Stimulated activated CD8-positive, alpha-beta memory T cell treated with anti-CD3 and anti-CD28 coated beads, Interleukin-12 subunit alpha, Interleukin-12 subunit beta, amount 100 ng/mL, for 4 hours (primary cell): ENCODE results near the gene UPF3A.
"Not testable (repeated sequence)": the region's sequence is repeated elsewhere in the genome, so short reads cannot be mapped to it uniquely, and the experiment has no call there.

Experiments
- DNase-seq: peaks from one replicate; pipeline ENCODE4 v3.0.0-alpha.2; 2020; ENCODE audit warnings: low read depth

UPF3A gene

GRCh38 chr13:114309086-114309485, 27.7 kb downstream of the UPF3A start:
- DNase-seq = no peak

- DNase-seq = no peak
These were observed 28.5 kb downstream of the UPF3A start for GRCh38 chr13:114309806-114310410.

- no peak for DNase-seq
These were observed 29.6 kb downstream of the UPF3A start for GRCh38 chr13:114310956-114311355.

GRCh38 chr13:114311387-114311786, 30.0 kb downstream of the UPF3A start:
- DNase-seq = no peak

GRCh38 chr13:114311908-114312307, 30.5 kb downstream of the UPF3A start:
- DNase-seq = no peak

- no peak for DNase-seq
These were observed 31.9 kb downstream of the UPF3A start for GRCh38 chr13:114313061-114313860.

- peak; percentile 85 for DNase-seq
These were observed 32.9 kb downstream of the UPF3A start, which contains the start of gene CHAMP1 for GRCh38 chr13:114314074-114314912. CHAMP1 (plus strand) TSS chr13:114314503; CDS start chr13:114323843, 9,340 bp downstream.

GRCh38 chr13:114315074-114315785, 33.8 kb downstream of the UPF3A start:
- DNase-seq = no peak

GRCh38 chr13:114318624-114319023, 37.2 kb downstream of the UPF3A start:
- no peak for DNase-seq

- DNase-seq = no peak
These were observed 38.1 kb downstream of the UPF3A start for GRCh38 chr13:114319441-114319913.

- DNase-seq = no peak
These were observed 38.7 kb downstream of the UPF3A start for GRCh38 chr13:114320065-114320464.

GRCh38 chr13:114321256-114321655, 39.9 kb downstream of the UPF3A start:
- no peak for DNase-seq

- DNase-seq = no peak
These were observed 41.9 kb downstream of the UPF3A start for GRCh38 chr13:114323349-114323748.

- no peak for DNase-seq
These were observed 42.9 kb downstream of the UPF3A start for GRCh38 chr13:114324334-114324733.

- no peak for DNase-seq
These were observed 44.3 kb downstream of the UPF3A start for GRCh38 chr13:114325729-114326128.

- no peak for DNase-seq
These were observed 46.6 kb downstream of the UPF3A start for GRCh38 chr13:114328034-114328433.

GRCh38 chr13:114328595-114328994, 47.2 kb downstream of the UPF3A start:
- DNase-seq = no peak

GRCh38 chr13:114330086-114330485, 48.7 kb downstream of the UPF3A start:
- DNase-seq = no peak

- not testable (repeated sequence) for DNase-seq
These were observed 52.5 kb downstream of the UPF3A start for GRCh38 chr13:114333881-114334280.

- no peak for DNase-seq
These were observed 53.1 kb downstream of the UPF3A start for GRCh38 chr13:114334305-114335053.

- DNase-seq = not testable (repeated sequence)
These were observed 55.1 kb downstream of the UPF3A start for GRCh38 chr13:114336457-114336856.
